HG02970 (cell line): ENCODE measurements around the gene NUP62.
"Not testable (repeated sequence)": the region's sequence is repeated elsewhere in the genome, so short reads cannot be mapped to it uniquely, and the experiment has no call there.

Experiments used
- ATAC-seq: cut with Tn5 transposase; IDR thresholded peaks from one replicate; pipeline ENCODE4 v1.9.1; 2021; ENCODE audit warnings: mild to moderate bottlenecking, moderate library complexity, moderate number of reproducible peaks; ENCODE audit not compliant: unreplicated experiment, low FRiP score

The NUP62 gene

DNA sequence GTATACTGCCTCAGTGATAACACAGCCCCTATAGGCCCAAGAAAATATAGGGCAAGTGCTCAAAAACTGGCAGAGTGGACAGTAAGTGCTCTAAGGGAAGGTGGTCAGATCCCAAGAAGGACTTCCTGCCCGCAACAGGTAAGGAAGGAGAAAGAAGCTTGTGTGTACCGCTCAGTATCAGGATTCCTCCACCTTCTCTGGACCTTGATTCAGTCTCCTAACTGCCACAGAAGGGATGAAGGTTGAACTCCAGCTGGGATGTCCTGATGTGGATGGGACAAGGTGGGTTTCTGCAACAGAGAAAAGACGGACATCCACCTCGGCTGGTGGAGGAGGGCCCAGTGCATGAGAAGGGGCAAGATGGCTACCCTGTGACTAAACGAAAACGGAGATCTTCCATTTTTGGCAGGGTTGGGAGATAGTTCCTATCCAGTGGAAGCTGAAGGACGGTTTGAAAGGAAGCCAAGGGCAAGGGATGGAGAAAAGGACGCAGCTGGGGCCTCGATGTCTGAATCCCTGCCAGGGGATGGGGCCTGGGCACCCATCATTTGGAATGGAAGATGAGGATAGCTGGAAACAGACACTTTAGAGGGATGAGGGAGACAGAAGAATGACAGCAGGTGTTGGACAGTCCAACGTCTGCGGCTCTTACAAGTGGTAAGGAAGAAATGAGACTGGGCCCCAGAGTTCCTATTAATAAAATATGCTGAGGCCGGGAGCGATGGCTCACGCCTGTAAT, 1.6 kb downstream of the NUP62 start:
- no peak for ATAC-seq

DNA sequence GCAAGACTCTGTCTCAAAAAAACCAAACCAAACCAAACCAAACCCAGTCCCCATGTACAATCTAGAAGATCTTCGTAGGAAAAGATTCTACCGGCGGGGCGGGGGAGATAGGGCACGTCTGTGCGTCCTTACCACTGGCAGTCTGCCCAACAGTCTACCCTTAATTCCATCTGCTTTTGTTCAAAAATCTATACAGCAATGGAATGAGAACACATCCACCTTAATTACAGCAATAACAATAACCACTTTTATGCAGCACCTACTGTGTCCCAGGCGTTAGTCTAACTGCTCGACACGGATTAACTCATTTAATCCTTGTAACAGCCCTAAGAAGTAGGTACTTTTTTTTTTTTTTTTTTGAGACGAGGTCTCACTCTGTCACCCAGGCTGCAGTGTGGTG, 2.8 kb downstream of the NUP62 start:
- ATAC-seq: no peak

DNA sequence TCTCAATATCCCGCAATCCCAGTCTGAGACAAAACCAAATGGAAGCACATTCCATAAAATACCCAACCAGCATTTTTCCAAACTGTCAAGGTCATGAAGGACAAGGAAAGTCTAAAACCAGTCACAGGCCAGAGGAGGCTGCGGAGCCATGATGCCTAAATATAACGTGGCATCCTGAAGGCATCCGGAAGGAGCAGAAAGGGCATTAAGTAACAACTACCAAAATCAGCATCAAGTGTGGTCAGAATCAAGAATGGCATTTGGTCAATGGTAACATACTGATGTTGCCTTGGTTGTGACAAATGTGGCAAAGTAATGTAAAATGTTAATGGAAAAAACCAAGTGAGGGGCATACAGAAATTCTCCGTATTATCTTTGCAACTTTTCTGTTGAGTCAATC, 3.8 kb downstream of the NUP62 start:
- ATAC-seq: no peak

DNA sequence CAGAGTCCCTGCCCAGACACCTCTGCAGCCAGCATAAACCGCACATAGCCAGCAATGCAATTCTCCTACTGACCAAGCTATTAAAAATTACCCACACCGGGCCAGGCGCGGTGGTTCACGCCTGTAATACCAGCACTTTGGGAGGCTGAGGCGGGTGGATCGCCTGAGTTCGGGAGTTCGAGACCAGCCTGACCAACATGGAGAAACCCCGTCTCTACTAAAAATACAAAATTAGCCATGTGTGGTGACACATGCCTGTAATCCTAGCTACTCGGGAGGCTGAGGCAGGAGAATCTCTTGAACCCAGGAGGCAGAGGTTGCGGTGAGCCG, 4.5 kb downstream of the NUP62 start:
- not testable (repeated sequence) for ATAC-seq

DNA sequence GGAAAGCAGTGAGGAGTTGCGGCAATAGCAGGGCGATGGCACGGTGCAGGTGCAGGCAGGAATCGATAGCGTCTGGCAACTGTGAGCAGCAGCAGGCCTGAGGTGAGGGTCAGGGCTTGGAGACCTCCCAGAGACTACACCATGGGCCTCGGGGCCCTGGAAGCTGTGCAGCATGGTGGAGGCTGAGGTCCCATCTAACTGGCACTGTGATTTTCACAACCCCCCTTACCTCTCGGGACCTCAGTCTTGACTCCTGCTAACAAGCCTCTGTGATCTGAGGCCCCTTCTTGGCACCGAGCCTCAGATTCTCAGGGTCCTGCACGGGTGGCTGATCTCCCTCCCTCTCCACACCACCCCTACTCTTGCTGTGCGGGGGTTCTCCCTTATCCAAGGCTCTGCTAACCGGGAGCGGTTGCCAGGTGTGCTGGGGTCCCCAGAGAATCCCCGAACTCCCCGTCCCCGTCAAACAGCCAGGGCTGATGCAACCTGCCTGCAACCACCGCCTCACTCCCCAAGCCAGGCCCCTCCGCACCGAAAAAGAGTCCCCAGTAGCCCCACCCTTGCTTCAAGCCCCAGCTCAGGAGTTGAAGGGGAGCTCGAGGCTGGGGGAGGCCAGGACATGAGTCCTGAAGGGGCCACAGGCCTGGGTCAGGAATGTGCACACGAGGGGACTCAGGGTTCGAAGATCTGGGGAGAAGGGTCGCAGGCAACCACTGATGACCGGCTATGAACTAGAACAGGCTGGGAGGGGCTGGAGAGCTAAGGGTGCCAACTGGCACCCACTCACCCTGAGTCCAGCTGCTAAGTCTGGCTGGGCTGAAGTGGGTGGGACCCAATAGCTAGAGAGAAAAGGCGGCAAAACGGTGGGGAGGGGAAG, 5.1 kb downstream of the NUP62 start:
- no peak for ATAC-seq

DNA sequence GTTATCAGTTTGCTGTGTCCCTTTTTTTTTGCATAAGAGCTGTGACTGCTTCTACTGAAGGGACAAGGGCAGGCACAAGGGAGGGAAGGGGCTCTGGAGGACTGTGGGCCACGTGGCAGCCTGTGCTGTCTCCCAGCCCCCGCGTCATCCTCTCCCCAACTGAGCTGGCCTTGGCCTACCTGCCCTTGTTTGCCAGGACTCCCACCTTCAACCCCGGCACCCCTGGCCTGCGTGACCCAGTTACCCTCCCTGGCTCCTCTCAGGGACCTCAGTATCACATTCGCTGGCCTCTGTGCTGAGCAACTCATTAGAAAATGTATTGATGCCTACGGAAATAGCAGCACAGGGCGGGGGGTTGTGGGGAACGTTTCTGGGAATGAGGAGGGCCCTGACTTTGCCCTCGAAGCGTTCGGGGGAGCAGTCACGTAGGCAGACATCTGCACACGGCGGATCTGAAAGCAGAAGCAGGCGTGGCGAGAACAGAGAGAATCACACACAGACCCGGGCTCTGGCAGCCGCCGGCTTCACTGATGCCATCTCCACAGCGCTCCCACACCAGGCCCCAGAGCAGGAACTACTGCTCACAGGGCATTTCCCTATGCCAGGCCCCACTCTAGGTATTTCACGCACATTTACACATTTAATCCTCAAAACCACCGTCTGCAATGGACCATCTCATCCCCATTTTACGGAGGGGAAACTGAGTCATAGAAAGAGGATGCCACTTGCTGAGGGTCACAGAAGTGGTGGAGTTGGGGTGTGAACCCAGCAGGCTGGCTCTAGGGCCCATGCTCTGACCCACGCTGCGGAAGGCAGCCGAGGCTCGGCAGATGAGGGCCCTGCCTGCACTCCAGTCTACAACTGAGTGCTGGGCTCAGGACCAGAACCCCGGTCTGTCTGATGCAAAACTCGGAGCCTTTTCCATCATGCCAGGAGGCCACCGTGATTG, 6.0 kb downstream of the NUP62 start:
- ATAC-seq: no peak

DNA sequence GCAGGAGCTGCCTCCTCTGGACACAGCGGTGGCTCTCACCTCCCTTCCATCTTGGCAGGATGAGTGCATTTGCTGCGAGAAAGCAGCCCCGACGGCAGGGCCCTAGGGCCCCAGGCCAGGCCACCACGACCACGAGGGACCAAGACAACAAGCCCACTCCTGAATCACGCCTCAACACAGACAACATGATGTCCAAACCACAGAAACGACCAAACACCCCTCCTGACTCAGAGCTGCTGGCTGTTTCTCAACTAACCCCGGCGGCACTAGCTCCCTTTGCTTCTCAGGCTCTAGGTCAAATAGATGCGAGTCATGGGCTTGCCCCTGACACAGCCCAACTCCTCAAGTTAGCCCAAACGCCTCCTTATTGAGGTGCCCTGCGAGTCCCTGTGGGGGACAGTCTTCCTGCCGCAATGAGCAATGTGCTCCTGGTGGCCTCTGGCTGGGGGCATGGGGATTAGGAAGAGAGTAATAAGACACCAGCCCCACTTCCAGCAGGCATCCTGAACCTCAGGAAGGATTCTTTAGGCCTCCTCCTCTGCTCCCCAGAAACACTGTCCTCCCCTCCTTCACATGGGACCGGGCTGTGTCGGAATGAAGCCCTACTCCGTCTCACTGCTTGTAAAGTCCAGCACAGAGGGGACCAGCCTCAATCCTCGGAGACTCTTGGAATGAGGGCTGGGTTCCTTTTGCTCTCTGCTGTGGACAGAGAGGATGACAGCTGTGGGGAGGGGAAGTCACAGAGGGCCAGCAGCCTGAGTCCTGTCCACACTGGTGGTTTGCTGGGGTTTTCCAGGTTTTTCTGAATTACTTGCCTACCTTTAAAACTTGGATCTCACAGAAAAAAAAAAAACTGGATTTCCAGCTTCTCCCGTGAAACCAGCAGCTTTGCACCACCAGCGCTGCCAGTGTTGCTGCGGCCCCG, 7.2 kb downstream of the NUP62 start:
- no peak for ATAC-seq

DNA sequence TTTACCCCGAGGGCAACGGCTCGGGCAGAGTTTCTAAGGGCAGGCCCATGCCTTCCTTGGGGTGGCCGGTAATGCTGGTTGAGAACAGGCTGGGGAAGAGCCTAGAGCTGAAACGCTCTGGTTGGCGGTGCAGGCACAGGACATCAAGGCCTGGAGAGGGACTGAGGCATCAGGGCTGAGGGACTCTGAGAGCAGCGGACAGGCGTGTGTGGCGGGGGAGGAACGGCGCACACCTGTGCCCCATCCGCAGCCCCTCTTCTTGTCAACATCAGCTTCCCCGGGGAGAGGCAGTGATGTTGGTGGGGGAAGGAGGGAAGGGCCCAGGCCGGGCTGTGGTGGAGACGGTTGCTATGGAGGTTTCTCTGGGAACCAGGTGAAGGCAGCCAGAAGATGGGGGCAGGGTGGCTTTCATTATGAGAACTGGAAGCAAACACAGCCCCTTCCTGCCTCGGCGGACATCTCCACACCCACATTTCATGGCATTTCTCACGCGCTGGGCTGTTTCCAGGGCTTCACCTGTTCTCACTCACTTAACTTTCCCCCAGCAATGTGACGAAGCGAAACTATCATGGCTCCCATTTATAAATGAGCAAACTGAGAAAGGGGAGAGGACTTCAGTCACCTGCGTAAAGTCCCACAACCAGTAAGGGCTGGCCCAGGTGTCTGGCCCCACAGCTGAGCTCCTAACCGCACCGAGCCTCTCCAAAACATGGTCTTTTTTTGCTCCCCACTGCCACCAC, 8.5 kb downstream of the NUP62 start:
- no peak for ATAC-seq

DNA sequence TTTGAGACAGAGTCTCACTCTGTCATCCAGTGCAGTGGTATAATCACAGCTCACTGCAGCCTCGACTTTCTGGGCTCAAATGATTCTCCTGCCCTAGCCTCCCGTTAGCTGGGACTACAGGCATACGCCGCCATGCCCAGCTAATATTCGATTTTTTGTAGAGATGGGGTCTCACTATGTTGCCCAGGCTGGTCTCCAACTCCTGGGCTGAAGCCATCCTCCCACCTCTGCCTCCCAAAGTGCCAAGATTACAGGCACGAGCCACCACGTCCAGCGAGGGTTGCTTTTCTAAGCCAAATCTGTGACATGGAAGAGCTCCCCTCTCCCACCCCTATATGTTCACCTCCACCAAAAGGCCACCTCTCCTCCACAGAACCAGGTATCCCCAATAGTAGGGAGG, 11.2 kb downstream of the NUP62 start:
- ATAC-seq: no peak

DNA sequence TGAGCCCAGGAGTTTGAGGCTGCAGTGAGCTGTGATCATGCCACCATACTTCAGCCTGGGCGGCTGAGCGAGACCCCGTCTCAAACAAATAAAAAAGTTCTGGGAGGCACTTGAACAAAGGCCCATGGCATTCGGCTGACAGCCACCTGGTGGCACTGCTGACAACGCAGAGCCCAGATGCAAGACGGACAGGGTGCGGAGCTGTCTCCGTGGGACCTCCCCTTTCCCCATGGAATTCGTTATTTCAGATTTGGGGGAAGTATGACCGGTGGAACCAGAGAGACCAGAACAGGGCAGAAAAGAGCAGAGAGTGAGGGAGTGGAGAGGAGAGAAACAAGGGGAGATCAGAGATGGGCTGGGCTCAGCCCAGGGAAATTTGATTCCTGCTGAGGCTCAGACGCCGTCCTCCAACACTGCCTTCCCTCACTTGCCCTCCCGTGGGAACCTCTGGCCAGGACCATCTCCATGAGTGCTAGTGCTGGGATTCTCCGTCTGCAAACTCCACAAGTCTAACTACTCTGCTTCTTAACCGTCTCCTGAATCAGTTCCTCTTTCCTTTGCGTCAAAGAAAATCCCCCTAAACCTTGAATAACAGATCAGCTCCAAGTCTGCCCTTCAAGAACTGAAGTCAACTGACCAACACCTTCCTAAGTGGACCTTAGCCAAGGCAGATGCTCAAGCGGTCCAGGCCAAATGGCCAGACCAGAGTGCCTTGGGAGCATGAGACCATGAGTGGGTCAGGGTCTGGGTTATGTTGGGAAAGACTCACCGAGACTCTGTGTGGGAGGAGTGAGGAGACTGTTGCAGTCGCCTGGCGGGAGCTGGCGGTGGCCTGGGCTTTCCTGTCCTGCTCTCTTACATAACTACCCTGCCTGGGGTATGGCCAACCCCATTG, 12.2 kb downstream of the NUP62 start:
- ATAC-seq: no peak

DNA sequence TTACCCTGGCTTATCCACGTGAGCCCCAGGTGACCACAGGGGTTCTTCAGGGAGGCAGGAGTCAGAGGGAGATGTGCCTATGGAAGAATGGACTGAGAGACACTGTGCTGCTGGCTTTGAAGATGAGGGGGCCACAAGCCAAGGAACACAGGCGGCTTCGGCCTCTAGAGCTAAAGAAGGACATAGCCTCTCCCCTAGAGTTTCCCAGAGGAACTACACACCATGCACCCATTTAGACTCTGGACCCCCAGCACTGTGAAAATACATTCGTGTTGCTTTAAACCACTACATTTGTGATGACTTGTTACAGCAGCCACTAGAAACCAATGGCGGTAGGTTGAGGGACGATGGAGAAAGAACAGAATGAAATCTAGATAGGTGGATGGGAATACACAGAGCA, 14.0 kb downstream of the NUP62 start:
- no peak for ATAC-seq

DNA sequence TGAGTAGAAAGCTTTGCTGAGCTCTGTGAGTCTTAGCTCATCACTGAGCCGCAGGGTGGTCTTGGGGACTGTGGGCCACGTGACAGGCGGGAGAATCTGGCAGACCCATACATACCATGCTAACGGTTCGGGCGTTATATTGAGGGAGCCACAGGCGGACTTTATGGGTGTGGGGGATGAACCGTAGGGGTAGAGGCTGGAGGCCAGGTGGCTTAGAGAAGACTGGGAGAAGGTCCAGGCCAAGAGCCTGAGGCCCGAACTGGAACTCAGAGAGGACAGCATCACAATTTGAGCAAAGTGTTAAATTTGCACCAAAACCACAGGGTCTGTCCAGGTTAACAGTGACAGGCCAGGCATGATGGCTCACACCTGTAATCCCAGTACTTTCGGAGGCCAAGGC, 15.6 kb downstream of the NUP62 start:
- no peak for ATAC-seq

DNA sequence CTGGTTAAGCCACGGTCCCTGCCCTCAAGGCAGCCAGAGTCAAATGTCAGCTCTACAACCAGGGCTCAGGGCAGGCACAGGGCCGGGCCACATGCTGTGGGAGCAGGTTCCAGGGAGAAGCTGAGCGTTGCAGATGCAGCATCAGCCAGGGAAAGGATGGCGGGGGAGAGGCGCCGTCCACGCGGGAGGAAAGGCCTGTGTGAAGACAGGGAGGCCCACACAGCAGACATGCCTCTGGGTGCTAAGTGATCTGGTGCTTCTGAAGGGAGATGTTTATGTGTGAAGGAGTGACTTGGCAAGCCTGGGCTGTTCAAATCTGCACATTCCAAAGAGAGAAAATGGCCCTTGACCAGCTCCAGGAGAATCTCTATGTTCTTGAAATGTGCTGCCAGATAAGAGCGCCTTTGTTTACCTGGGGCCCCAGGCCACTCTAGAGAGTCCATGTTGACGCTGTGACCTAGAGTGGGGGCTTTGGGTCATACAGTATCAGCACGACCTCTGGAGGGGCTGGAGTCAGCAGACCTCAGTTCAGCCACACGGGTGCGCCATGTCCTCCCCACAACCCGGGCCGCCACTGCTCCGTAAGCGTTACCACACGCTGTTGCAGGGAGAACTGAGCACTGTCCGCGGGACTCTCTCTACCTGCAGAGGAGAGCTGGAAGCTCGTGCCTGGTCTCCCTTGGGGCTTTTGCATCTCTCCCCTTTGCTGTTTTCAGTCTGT, 16.2 kb downstream of the NUP62 start:
- ATAC-seq: no peak

DNA sequence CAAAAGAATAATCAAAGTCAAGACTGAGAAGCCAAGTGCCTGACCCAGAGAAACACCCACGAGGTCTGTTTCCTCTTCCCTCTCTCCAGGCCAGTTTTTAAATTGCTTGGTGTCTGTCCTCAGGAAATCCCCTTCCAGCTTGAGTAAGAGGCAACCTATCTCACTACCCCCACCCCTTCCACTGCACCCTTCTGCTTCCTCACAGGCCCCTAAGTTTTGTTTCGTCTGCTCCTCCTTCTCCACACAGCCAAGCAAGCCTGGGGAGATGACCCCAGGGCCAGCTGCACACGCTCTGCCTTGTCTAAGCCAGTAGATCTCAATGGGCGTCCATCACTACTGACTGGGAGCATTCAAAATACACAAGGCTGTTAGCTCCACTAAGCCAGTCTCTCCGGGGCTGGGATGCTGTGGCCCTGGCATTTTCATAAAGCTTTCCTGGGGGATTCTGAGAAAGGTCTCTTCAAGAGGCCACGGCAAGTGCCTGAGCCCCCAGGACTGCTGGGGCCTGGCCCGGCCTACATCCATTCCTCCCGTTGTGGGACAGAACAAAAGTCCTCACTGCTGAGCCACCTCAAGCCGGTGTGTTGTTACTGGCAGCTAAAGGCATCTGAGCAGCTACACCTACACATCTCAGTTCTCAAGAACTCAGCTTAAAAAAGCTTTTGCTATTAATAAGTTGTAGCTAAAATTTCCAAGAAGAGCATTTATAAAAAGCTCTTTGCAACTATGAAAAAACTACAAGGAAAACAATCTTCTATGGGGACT, 17.7 kb downstream of the NUP62 start:
- ATAC-seq: no peak

DNA sequence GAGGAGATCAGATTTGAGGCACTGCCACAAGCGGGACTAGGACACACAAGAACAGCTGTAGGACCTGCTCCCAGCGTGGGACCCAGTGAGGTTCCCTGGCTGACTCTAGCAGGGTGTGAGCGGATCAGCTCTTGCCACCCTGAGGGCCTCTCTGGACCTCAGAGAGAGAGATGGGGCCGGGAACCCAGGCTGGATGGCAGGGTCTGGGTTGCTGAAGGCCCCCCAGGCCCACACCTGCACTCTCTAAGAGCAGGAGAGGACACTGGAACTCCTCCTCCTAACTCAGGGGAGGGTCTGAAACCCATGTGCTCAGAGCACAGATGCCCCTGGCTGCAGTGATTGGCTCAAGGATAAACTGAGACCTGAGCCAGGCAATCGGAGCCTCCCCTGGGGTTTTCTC, 19.1 kb downstream of the NUP62 start:
- ATAC-seq: no peak

DNA sequence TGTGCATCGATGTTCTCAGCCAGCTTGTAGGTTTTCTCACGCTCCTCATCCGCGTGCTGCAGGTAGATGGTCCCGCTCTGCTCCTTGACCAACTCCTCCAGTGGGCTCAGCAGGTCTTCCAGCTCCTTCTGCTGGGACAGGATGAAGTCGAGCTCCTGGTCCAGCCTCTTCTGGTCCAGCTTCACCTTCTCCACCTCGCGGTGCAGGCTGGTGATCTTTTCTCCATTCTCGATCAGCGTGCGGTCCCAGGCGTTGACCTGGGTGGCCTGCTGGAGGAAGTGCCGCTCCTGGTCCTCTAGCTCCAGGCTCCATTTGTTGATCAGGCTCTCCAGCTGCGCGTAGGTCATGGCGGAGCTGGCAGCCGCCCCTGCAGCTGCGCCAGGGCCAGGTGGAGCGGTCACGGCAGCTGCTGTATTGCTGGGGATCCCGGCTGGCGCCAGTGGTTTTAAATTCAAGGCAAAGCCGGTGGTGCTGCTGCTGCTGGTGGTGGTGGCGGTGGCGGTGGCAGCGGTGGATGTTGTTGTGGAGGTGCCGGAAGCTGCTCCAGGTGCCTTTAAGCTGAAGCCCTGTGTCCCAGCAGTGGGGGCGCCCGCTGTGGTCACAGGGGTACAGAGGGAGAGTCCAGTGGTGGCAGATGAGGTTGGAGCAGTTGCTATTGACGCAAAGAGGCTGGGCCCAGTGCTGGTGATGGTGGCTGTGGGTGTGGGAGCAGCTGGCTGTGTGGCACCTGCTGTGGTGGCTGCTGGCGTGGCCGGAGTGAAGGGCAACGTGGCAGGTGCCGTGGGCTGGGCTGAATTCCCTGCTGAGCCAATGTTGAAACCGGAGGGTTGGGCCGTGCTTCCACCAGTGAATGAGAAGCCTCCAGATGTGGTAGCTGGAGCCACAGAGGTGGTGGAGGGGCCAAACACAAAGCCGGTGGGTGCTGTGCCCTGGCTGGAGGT, 20.6 kb downstream of the NUP62 start:
- no peak for ATAC-seq
